Natural killer cell (primary cell): ENCODE data around the gene EPS8L2. TPM values are rescaled to one million over a fixed set of nuclear protein-coding genes. Genes with fewer than 3 reads are reported as not detected.
A peak's percentile ranks its signal among the peaks of the same experiment; 100 is the strongest.

Experiments used
- ATAC-seq, 3 donors: fragments of 150-1000 bp in 2 of 3; fragments of 200-7000 bp in 1 of 3; cut with Tn5 transposase; 1 replicate in 1 of 3; 2 replicates in 2 of 3; pipeline ENCODE4 v1.10.0; 2021; ENCODE audit warnings: mild to moderate bottlenecking in 2 of 3, moderate library complexity in 2 of 3
- DNase-seq, 2 donors: peaks; one replicate each; pipeline versions ENCODE4 v3.0.0 to v3.0.0-alpha.2; 2013 to 2021; ENCODE audit warnings: mixed read lengths in 1 of 2
- H3K27ac ChIP-seq: one replicate; pipeline ENCODE4 v1.5.1; 2013; ENCODE audit warnings: mild to moderate bottlenecking, low read length
- H3K27me3 ChIP-seq: one replicate; pipeline ENCODE4 v1.6.1; 2013; ENCODE audit warnings: low read length; ENCODE audit not compliant: control insufficient read depth, insufficient read depth
- H3K36me3 ChIP-seq: one replicate; pipeline ENCODE4 v1.6.1; 2013; ENCODE audit warnings: low read length; ENCODE audit not compliant: control insufficient read depth, insufficient read depth
- H3K4me1 ChIP-seq: one replicate; pipeline ENCODE4 v1.6.1; 2013; ENCODE audit warnings: low read length; ENCODE audit not compliant: control insufficient read depth, insufficient read depth
- H3K4me3 ChIP-seq: one replicate; pipeline ENCODE4 v1.5.1; 2013; ENCODE audit warnings: low read length
- H3K9me3 ChIP-seq: one replicate; pipeline ENCODE4 v1.6.1; 2013; ENCODE audit warnings: low read length; ENCODE audit not compliant: control insufficient read depth, insufficient read depth
- H3K27ac Mint-ChIP-seq, 2 donors: one replicate each; pipeline ENCODE4 v1.8.0; 2022; ENCODE audit warnings: mild to moderate bottlenecking in 2 of 2, mixed read lengths in 2 of 2, moderate library complexity in 1 of 2
- H3K27me3 Mint-ChIP-seq, 2 donors: one replicate each; pipeline ENCODE4 v1.8.0; 2022; ENCODE audit warnings: low read depth in 2 of 2, mixed read lengths in 2 of 2
- H3K36me3 Mint-ChIP-seq: one replicate; pipeline ENCODE4 v1.8.0; 2022; ENCODE audit warnings: mixed read lengths
- H3K4me1 Mint-ChIP-seq, 2 donors: one replicate each; pipeline ENCODE4 v1.8.0; 2022; ENCODE audit warnings: mixed read lengths in 2 of 2
- H3K4me3 Mint-ChIP-seq: one replicate; pipeline ENCODE4 v1.8.0; 2022; ENCODE audit warnings: mild to moderate bottlenecking, moderate library complexity, mixed read lengths
- H3K9me3 Mint-ChIP-seq, 2 donors: one replicate each; pipeline ENCODE4 v1.8.0; 2022; ENCODE audit warnings: mixed read lengths in 2 of 2
- CTCF ChIP-seq: fragments of 200-600 bp; IDR thresholded peaks from one replicate; pipeline ENCODE4 v1.8.0; 2022; ENCODE audit warnings: antibody characterized with exemption
- WGBS: methylation state at CpG from one replicate; pipeline ENCODE4 v1.1.7; 2013; ENCODE audit warnings: missing lambda C conversion rate; ENCODE audit not compliant: insufficient coverage; 5-methylcytosine and 5-hydroxymethylcytosine counted together
- intact Hi-C: fragments of 100-400 bp; cut with micrococcal nuclease; formaldehyde crosslinking; loops from one replicate; pipeline ENCODE4 v1.14.2; 2022
- total RNA-seq, 4 donors: library from RNA; stranded (reverse); fragments of 120-200 nt in 1 of 4; gene quantifications; one replicate each; pipeline versions ENCODE4 v1.2.3 to v1.2.4, GENCODE V29; 2013 to 2022

Gene EPS8L2
- total RNA-seq, 3 donors from 2014 or later (not counting 1 experiment from before 2014, with no cell fraction given): 6.9 to 10.9 (median 9.3) TPM

- H3K9me3 ChIP-seq: no peaks in the 10 kb centered on the region
- H3K4me3 ChIP-seq: no peak overlapping the region
- ATAC-seq (no peak), DNase-seq (no peak)
- intact Hi-C loops: no loop called here
- Mint-ChIP-seq H3K4me1 (peaks cover 9 to 14% of the 10 kb centered on the region in 2 donors), H3K36me3 (no peaks in the 10 kb centered on the region), H3K27ac (no peak overlapping the region), H3K4me3 (peak overlapping the region; percentile 55), H3K9me3 (no peaks in the 10 kb centered on the region), H3K27me3 (no peaks in the 10 kb centered on the region)
- H3K4me1 ChIP-seq: peaks cover 22% of the 10 kb centered on the region
- H3K27ac ChIP-seq: no peak overlapping the region
- 51% methylated on average over 2 of the region's 2 CpGs for WGBS
- H3K27me3 ChIP-seq: no peaks in the 10 kb centered on the region
- no peaks in the 10 kb centered on the region for H3K36me3 ChIP-seq
- no peak for TF ChIP-seq CTCF
These were observed 43.7 kb downstream of the EPS8L2 start for GRCh38 chr11:749731-750130.

GRCh38 chr11:760236-760635 lies 54.2 kb downstream of the EPS8L2 start:
- Mint-ChIP-seq H3K4me3 (no peak overlapping the region), H3K27ac (no peak overlapping the region), H3K36me3 (no peaks in the 10 kb centered on the region), H3K9me3 (no peaks in the 10 kb centered on the region), H3K4me1 (no peaks in the 10 kb centered on the region), H3K27me3 (no peaks in the 10 kb centered on the region)
- Histone ChIP-seq H3K27me3 (no peaks in the 10 kb centered on the region), H3K27ac (no peak overlapping the region), H3K4me3 (no peak overlapping the region), H3K36me3 (peaks cover 53% of the 10 kb centered on the region), H3K4me1 (no peaks in the 10 kb centered on the region), H3K9me3 (no peaks in the 10 kb centered on the region)
- DNase-seq: no peak
- no peak for ATAC-seq
- intact Hi-C loops: no loop called here
- TF ChIP-seq CTCF: no peak

GRCh38 chr11:761526-762108 lies 55.6 kb downstream of the EPS8L2 start:
- Mint-ChIP-seq H3K27me3 (no peaks in the 10 kb centered on the region), H3K36me3 (no peaks in the 10 kb centered on the region), H3K4me1 (no peaks in the 10 kb centered on the region), H3K4me3 (no peak overlapping the region), H3K9me3 (no peaks in the 10 kb centered on the region), H3K27ac (no peak overlapping the region)
- no peak for DNase-seq
- H3K4me1 ChIP-seq: no peaks in the 10 kb centered on the region
- TF ChIP-seq CTCF: no peak
- no peaks in the 10 kb centered on the region for H3K9me3 ChIP-seq
- intact Hi-C loops: no loop called here
- no peak overlapping the region for H3K4me3 ChIP-seq
- WGBS: 93% methylated on average over 8 of the region's 8 CpGs
- peaks cover 54% of the 10 kb centered on the region for H3K36me3 ChIP-seq
- no peaks in the 10 kb centered on the region for H3K27me3 ChIP-seq
- no peak overlapping the region for H3K27ac ChIP-seq
- ATAC-seq: no peak

- Mint-ChIP-seq H3K4me3 (no peak overlapping the region), H3K9me3 (no peaks in the 10 kb centered on the region), H3K36me3 (no peaks in the 10 kb centered on the region), H3K27ac (no peak overlapping the region), H3K4me1 (no peaks in the 10 kb centered on the region), H3K27me3 (no peaks in the 10 kb centered on the region)
- Histone ChIP-seq H3K27ac (no peak overlapping the region), H3K4me3 (no peak overlapping the region), H3K9me3 (no peaks in the 10 kb centered on the region), H3K27me3 (no peaks in the 10 kb centered on the region), H3K4me1 (no peaks in the 10 kb centered on the region), H3K36me3 (peaks cover 51% of the 10 kb centered on the region)
- ATAC-seq (no peak), DNase-seq (peak in 1 of 2 donors; percentile 28)
- 71% methylated on average over 10 of the region's 10 CpGs for WGBS
- intact Hi-C loops: no loop called here
- no peak for TF ChIP-seq CTCF
These were observed 56.5 kb downstream of the EPS8L2 start for GRCh38 chr11:762421-763072.
